GM18873 (cell line): ENCODE measurements around the gene EEIG1.

Experiments
- ATAC-seq: cut with Tn5 transposase; IDR thresholded peaks from one replicate; pipeline ENCODE4 v1.9.1; 2021; ENCODE audit warnings: mild to moderate bottlenecking, moderate library complexity, moderate number of reproducible peaks; ENCODE audit not compliant: unreplicated experiment, low FRiP score

Gene EEIG1

GRCh38 chr9:127961613-127962155 is 19.1 kb downstream of the EEIG1 start:
- no peak for ATAC-seq

- ATAC-seq: no peak
Observed at GRCh38 chr9:127961155-127961490, 19.7 kb downstream of the EEIG1 start.

DNA sequence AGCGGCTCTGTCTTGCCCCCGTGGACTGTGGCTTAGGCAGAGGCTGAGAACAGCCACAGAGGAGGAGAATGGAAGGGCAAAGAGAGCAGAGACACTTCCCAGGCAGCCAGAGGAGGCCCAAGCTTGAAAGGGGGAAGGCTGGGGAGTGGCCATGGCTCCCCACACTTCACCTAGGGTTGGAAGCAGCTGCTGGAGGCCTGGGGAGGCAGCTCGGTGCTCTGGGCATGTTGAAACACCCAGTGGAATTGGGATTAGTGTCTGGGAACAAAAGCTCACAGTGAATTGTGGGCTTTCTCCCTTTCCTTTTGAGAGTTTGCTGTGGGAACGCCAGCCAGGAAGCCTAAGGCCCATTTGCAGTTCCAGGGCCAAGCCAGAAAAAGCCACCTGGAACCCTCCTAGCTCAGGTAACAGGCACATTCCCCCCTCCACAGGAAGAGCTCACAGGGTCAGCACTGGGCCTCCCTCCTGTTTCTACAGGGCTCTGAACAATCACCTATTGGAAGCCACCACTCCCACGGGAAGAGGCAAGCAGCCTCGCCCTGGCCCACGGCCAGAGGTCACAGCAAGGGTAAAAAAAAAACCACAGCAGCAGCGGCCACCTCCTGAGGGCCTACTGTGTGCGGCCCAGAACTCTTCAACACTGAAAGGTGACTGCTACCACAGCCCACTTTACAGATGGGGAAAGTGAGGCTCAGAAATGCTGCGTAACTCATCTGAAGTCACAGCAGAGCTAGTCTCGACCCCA is 20.2 kb downstream of the EEIG1 start:
- ATAC-seq: no peak

- ATAC-seq: no peak
Observed at GRCh38 chr9:127959841-127960409, 20.9 kb downstream of the EEIG1 start.

- ATAC-seq: no peak
Observed at GRCh38 chr9:127959398-127959797, 21.4 kb downstream of the EEIG1 start.

GRCh38 chr9:127958728-127959127 is 22.1 kb downstream of the EEIG1 start:
- ATAC-seq: no peak

DNA sequence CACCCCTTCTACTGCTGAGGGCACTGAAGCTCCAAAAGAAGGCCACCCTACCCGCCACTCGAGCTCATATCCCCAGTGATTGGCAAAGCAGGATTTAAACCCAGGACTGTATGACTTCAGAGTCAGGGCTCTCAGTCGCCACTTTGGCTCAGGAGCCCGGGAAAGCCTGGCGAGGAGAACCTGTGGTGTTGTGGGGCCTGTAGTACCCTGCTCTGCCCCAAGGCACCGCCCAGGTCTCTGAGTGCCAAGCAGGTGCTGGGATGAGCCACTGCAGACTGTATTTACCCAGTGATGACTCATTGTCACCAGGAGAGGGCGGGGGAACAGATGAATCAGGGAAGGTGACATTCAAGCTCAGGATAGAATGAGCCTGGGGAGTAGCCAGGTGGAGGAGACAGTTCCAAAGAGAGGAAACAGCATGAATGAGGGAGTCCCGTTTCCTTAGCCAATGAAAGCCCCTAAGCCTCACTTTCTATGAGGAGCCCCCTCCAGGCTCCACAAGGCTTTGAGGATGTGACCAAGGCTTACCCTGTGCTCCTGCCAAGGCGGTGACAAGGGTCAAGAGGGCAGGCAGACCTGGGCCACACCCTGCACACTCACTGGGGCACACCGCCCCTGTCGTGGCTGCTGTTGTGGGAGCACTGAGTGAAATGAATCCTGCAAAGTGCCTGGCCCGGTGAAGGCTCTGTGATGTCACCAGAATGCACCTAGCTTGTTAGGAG is 25.3 kb downstream of the EEIG1 start:
- no peak for ATAC-seq

- ATAC-seq: no peak
Observed at GRCh38 chr9:127954831-127955293, 25.9 kb downstream of the EEIG1 start.

- no peak for ATAC-seq
Observed at GRCh38 chr9:127953768-127954505, 26.9 kb downstream of the EEIG1 start.

DNA sequence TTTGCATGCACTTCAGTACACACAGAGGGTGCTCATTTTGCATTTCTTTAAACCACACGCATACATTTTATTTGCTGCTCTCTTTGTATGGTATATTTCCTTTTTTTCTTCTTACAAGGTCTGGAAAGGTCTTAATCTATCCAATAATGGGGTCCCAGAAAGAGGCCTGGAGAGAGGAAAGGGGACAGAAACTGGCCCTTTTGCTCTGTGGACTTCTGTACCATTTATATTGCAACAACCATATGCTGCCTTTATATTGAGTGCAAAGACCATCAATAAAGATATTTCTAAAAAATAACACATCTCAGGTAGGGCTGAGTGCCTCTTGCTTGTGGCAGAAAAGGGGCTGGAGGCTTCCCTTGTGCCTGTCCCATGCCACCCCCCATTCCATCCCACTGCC is 27.6 kb downstream of the EEIG1 start:
- ATAC-seq: no peak

DNA sequence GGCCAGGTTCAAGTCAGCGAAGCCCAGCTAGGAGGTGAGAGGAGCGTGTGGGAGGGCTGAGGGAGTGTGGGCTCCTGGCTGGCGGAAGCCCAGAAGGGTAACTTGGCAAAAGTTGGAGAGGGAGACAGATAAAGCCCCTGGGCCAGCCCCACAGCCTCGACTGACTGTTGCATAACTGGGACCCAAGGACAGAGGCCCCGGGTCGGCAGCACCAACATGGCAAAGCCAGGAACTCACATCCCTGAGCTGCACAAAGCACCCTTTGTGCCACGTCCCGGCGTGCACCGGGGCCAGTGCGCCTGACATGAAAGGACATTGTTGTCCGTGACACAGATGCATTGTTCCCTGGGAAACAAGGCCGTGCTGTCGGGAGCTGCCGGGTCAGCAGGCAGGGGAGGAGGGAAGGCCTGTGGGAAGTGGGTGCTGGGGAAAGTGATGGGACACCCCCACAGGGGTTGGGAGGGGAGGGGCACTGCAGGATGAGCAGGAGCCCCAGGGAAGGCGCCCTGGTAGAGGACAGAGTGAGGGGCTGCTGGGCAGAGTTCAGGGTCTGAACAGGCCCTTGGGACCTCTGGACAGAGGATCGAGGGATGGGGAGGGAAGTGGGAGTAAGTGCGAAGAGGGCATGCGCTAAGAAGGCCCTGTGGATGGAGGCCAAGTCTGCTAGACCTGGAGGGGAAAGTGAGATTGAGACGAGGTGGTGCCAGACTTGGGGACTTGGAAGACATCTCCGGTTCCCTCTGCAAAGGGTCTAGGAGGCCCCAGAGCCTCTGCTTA is 30.1 kb downstream of the EEIG1 start:
- no peak for ATAC-seq

DNA sequence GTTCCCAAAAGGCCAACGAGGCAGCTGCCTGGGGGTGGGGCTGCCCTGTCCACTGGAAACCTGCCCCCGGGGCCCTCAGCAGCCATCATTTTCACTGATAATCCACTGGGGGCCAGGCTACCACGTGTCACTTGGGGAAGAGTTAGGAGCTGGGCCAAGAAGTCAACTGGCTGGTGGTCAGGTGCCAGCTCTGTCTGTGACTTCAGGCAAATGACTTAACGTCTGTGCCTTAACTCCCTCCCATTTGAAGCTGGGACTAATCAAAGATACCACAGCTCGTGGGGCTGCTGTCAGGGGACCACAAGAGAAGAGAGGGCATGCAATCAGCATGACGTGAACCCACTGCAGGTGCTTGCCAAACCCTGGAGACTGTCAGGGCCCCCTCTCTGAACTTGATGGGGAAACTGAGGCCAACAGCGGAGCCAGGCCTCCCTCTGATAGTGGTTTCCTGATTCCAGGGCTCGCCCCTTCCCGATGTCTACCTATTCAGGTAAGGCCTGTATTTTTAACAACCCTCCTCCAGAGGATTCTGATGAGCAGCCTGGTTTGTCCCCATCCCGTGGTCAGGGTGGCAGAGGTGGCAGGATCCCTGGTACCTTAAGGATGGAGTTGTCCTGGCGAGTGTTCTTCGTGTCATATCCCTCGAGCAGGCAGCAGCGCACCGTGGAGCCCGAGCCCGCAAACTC is 30.8 kb downstream of the EEIG1 start:
- no peak for ATAC-seq

DNA sequence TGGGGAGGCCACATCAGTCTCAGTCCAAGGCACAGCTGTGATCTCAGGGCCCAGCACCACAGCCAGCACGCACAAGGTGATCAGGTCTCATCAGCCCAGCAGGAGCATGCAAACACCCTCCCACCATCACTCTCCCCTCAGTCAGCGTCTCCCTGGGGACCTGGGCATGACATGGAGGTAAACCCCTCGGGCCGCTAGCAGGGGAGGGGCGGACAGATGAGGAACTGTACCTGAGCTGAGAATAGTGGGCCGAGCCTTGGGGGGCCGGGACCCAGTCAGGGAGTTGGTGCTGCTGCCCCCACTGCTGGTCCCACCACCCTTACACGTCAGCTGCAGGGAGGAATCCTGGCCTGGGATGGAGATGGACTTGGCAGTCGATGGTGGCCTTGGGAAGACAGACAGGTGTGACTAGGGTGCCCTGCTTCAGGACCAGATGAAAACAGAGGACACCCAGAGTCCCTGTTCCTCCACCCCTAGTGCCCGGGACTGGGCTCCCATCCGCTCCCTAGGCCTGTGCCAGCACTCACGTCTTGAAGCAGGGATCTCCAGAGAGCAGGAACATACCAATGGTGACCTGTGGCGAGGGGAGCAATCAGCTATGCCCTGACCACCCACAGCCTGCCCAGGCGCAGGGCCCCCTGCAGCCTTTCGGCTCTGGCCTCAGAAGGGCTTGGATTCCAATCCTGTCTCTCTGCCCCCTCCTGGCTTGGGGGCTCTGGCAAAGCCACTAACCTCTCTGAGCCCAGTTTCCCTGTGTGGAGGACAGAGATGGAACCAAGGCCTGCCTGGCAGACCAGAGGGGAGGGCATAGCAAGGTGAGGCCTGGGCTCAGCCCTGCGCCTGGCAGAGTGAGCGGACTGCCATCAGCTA is 32.7 kb downstream of the EEIG1 start:
- no peak for ATAC-seq

DNA sequence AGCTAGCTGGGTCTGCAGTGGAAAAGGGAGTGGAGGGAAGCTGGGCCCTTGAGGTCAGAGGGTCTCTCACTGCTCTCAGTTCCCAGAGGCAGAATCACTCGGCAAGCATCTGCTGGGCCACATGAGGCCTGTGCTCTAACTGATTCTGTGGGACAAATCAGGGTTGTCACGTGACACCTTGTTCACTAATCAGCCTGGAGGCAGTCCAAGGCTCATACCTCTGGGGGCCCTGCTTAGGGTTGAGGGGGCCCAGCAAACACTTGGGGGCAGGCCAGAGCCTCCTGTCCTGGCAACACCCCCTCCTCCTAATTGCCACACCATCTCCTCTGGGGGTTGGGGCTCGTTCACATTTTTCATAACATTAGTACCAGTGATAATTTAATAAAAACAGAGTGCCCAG is 34.1 kb downstream of the EEIG1 start:
- ATAC-seq: no peak

DNA sequence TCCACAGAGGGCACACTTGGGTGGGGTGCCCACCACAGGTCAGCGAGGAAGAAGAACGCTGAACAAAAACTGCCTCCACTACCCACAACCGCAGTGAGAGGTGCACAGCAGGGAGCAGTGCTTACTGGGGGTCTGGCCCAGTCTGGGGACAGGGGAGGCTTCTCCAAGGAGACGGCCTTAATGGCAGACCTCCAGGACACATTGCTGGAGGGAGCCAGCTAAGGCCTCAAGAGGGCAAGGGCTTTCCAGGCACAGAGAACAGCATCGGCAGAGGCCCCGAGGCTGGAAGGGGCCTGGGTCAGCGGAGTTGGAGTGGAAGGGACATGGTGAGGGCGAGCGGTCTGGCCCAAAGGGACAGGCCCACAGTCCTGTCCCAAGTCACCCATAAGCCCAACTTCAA is 34.8 kb downstream of the EEIG1 start:
- ATAC-seq: no peak

DNA sequence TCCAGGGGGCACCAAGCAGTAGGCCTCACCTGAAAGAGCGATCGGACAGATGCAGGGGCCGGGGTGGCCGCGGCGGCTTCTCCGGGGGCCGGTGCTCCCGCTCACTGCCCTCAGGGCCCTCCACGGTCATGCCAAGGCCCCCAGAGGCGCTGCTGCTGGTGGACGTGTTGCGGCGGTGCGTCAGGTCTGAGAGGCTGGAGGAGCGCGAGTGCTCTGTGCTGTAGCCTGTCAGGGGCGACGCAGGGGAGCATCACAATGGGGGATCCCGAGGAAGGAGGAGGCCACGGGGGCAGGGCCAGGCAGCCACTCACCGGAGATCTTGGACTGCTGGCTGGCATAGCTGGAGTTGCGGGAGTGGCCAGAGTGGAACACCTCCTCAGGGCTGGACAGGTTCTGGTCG is 35.5 kb downstream of the EEIG1 start:
- ATAC-seq: no peak

- no peak for ATAC-seq
Observed at GRCh38 chr9:127944586-127945218, 36.1 kb downstream of the EEIG1 start.

DNA sequence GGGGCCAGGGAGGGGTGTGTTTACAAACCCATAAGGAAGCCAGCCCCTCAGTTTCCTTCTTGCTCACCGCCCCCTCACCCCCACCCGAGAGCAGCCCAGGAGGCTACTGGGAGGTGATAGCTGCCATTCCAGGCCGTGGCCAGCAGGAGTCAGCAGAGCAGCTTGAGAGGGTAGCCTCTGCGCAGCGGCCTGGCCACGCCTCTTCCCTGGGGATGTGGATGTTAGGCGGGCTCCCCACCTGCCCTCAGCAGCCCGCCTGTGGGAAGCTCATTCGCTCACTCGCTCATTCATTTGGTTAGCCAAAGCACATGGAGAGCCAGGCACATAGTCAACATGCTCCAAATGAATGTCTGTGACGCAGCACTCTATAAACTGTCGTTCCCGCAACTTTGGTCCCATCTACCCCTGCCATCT is 37.1 kb downstream of the EEIG1 start:
- no peak for ATAC-seq
